ENCODE measurements around the gene C6orf163. TPM values are rescaled to one million over a fixed set of nuclear protein-coding genes. Genes with fewer than 3 reads are reported as not detected.

Gene C6orf163
- total RNA-seq, 1 experiment from 2014 or later = 1.4 TPM

GRCh38 chr6:87395431-87395830, 50.8 kb downstream of the C6orf163 start:
- in situ Hi-C loops (cut with HindIII; ENCODE audit: low pct_unique_long_range_greater_than_20kb, low sequenced_read_pairs) = no loop called here
- DNase-seq (ENCODE audit: low read depth, low spot score) = no peak

DNA sequence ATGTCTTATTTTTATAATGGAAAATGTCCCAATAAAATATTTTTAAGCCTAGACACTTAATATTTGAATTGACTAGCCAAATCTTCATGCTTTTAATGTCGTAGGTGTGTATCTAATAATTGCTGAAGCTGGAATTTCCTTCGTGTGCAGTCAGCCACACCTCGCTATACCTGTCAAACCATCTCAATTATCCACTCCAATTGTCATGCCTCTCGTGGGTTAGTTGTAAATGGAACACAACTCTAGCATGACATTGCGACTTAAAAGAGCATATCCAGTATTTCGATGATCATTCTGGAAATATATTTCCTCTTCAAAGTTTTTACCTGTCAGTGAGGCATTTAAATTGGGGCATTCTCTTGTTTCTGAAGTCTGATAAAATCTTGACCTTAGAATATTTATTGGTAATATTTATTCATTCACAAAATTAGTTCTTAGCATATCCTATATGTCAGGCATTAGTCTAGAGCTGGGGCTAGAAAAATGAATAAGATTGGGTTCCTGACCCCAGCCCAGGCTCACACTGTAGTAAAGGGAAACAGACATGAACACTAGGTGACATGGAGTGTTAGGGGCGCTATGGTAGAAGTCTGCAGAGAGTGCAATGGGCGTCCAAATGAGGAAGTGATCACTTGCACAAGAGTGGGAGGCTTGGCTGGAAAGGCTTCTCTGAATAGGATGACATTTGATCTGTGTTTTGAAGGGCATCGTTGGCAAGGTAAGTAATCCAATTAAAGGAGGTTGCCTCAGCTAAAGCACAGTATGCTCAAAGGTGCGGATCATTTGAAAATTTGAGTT, 52.2 kb downstream of the C6orf163 start:
- in situ Hi-C loops (cut with HindIII; ENCODE audit: low pct_unique_long_range_greater_than_20kb, low sequenced_read_pairs) = no loop called here
- no peak for DNase-seq (ENCODE audit: low read depth, low spot score)

GRCh38 chr6:87397656-87398055, 53.0 kb downstream of the C6orf163 start:
- DNase-seq (ENCODE audit: low read depth, low spot score) = no peak
- in situ Hi-C loops (cut with HindIII; ENCODE audit: low pct_unique_long_range_greater_than_20kb, low sequenced_read_pairs) = no loop called here

DNA sequence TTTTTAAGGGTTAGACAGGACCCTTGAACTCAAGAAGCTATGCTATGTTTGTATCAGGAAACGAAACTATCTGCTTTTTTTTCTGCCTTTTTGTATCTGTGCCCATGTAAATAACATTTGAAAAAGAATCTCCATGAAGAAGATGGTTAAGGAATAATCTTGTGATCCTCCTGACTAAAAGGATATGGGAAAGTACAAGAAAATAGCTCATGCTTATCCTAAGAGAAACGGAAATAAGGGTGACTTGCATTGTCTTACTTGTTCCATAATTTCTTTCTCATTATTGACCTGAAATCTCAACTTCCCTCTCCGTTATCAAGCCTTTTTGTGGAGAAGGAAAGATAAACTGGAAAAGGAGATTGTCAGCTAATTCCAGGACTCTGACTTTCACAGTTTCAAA, 57.2 kb downstream of the C6orf163 start:
- in situ Hi-C loops (cut with HindIII; ENCODE audit: low pct_unique_long_range_greater_than_20kb, low sequenced_read_pairs) = no loop called here

DNA sequence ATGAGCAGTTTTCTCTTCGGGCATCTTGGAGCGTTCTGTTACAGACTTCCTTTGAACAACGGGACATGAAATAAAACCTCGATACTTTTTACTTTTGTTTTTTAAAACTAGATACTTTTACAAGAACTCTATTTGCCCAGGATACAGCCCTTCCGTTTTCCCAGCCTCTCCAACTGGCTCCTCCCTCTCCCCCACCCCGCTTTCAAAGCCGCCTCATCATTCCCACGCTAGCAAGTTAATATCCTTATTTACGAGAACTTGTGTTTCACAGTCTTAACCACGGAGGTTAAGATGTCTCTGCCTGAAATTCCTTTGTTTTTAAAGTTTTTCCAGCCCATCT, 62.9 kb downstream of the C6orf163 start:
- DNase-seq (ENCODE audit: low read depth, low spot score) = peak; percentile 49

More for the DNA sequence above, 57.2 kb downstream of the C6orf163 start:
- no peak for DNase-seq (ENCODE audit: low read depth, low spot score)

DNA sequence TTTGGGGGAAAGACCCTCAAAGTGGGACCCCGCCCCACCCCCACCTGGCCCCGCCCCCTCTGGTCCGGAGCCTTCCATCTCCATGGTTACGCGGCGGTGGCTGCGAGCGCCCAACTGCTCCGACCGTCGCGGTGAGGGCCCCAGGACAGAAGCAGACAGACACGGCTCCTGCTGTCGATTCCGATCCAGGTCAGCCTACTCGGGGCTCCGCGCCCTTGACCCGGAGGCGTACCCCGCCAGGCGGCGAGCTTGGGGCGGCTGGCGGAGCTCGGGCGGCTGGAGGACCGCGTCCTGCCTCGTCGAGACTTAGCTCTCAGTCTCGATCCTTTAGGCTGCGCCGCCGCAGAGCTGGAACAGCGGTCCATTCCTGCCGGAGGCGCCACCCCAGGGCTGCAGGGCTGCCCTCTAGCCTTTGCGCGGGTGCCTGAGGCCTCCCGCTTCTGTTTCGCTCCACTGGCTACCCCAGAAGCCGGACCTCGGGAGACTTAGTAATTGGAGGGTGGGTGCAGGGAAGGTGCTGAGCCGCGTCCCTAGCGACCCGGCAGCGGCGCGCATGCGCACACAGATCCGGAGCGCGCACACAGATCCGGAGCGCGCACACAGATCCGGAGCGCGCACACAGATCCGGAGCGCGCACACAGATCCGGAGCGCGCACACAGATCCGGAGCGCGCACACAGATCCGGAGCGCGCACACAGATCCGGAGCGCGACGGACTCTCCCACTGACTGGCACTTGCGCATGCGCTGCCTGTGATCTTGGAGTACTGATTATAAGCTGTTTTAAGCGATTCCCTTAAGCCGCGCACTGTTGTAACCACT, 63.5 kb downstream of the C6orf163 start, which contains the start of gene CFAP206:
Gene CFAP206, plus strand, starts transcription at position 72 of the 820 bp plus-strand sequence. CDS start 1,868 bp downstream, outside the sequence.
- in situ Hi-C loops (cut with HindIII; ENCODE audit: low pct_unique_long_range_greater_than_20kb, low sequenced_read_pairs) = no loop called here

More for the DNA sequence above, 62.9 kb downstream of the C6orf163 start:
- in situ Hi-C loops (cut with HindIII; ENCODE audit: low pct_unique_long_range_greater_than_20kb, low sequenced_read_pairs) = no loop called here

GRCh38 chr6:87408721-87409155, 64.1 kb downstream of the C6orf163 start:
- no peak for DNase-seq (ENCODE audit: low read depth, low spot score)
- in situ Hi-C loops (cut with HindIII; ENCODE audit: low pct_unique_long_range_greater_than_20kb, low sequenced_read_pairs) = no loop called here

More for the DNA sequence above, 63.5 kb downstream of the C6orf163 start, which contains the start of gene CFAP206:
- peak; percentile 76 for DNase-seq (ENCODE audit: low read depth, low spot score)

Other genes with a start within 250 kb of the C6orf163 start
- 0.55 TPM in 1 of 2 replicates, not detected in the other for gene CGA, start 249.7 kb upstream of the C6orf163 start, total RNA-seq (2014; rRNA removed; shearing (Covaris generic))
- gene ZNF292, start 189.2 kb upstream of the C6orf163 start, total RNA-seq (2014; rRNA removed; shearing (Covaris generic)) = 9.7 and 10.1 TPM in 2 replicates
- gene SMIM8, start 22.2 kb upstream of the C6orf163 start, total RNA-seq (2014; rRNA removed; shearing (Covaris generic)) = 7.4 and 8.8 TPM in 2 replicates
- not detected in 2 replicates for gene GJB7, start 15.5 kb upstream of the C6orf163 start, total RNA-seq (2014; rRNA removed; shearing (Covaris generic))
- 0.29 and 0.37 TPM in 2 replicates for gene CFAP206, start 63.2 kb downstream of the C6orf163 start, total RNA-seq (2014; rRNA removed; shearing (Covaris generic))
- 16.7 and 19.8 TPM in 2 replicates for gene SLC35A1, start 128.2 kb downstream of the C6orf163 start, total RNA-seq (2014; rRNA removed; shearing (Covaris generic))
- 32.5 and 36.5 TPM in 2 replicates for gene RARS2, start 245.2 kb downstream of the C6orf163 start, total RNA-seq (2014; rRNA removed; shearing (Covaris generic))
- 24.3 and 28.5 TPM in 2 replicates for gene ORC3, start 245.3 kb downstream of the C6orf163 start, total RNA-seq (2014; rRNA removed; shearing (Covaris generic))

Measured in SK-MEL-5 (cell line).